Osteoblast (primary cell): ENCODE results near the gene NFIC. TPM values are rescaled to one million over a fixed set of nuclear protein-coding genes. Genes with fewer than 3 reads are reported as not detected.

Source experiments
- DNase-seq: peaks from one replicate; pipeline ENCODE4 v3.0.0; 2011; ENCODE audit warnings: low spot score, mixed read lengths; ENCODE audit not compliant: insufficient read length; ENCODE audit errors: missing footprints
- H2AFZ ChIP-seq: 2 replicates; pipeline ENCODE4 v1.6.0; 2011; ENCODE audit warnings: mild to moderate bottlenecking, low read length
- H3K27ac ChIP-seq: 2 replicates; pipeline ENCODE4 v1.5.1; 2011; ENCODE audit warnings: mild to moderate bottlenecking, low read depth, low read length, moderate library complexity
- H3K27me3 ChIP-seq: 2 replicates; pipeline ENCODE4 v1.6.0; 2012; ENCODE audit warnings: mild to moderate bottlenecking, control low read depth, inconsistent platforms, low read length, moderate library complexity; ENCODE audit not compliant: insufficient read depth
- H3K36me3 ChIP-seq: 2 replicates; pipeline ENCODE4 v1.5.1; 2011; ENCODE audit warnings: mild to moderate bottlenecking, low read length, control low read depth, moderate library complexity; ENCODE audit not compliant: insufficient read depth
- H3K4me1 ChIP-seq: 2 replicates; pipeline ENCODE4 v1.5.1; 2011; ENCODE audit warnings: mild to moderate bottlenecking, low read length, control low read depth, moderate library complexity; ENCODE audit not compliant: insufficient read depth
- H3K4me2 ChIP-seq: 2 replicates; pipeline ENCODE4 v1.6.0; 2011; ENCODE audit warnings: mild to moderate bottlenecking, low read length; ENCODE audit not compliant: insufficient read depth
- H3K4me3 ChIP-seq: fragments of 200-600 bp; sonication (generic); 3 replicates; pipeline ENCODE4 v1.5.1; 2012; ENCODE audit warnings: mild to moderate bottlenecking, low read length, inconsistent platforms; ENCODE audit not compliant: insufficient read depth
- H3K79me2 ChIP-seq: 2 replicates; pipeline ENCODE4 v1.6.0; 2012; ENCODE audit warnings: mild to moderate bottlenecking, low read length, control low read depth, inconsistent platforms; ENCODE audit not compliant: insufficient read depth
- H3K9me3 ChIP-seq: 2 replicates; pipeline ENCODE4 v1.5.1; 2011; ENCODE audit warnings: low read depth, low read length, control low read depth
- H4K20me1 ChIP-seq: 2 replicates; pipeline ENCODE4 v1.6.0; 2012; ENCODE audit warnings: mild to moderate bottlenecking, low read length, control low read depth; ENCODE audit not compliant: insufficient read depth
- total RNA-seq: library from RNA; depleted of rRNA; stranded (reverse); fragments of >200 nt; gene quantifications from 2 replicates; pipeline ENCODE4 v1.2.3, GENCODE V29; 2012
- TF ChIP-seq, protein P1 (sequence below): IDR thresholded peaks from 2 replicates; pipeline ENCODE4 v1.5.1; 2011; ENCODE audit warnings: mild to moderate bottlenecking, low read depth, low read length, moderate library complexity; ENCODE audit errors: extremely low read depth

Gene NFIC
- total RNA-seq, 1 donor: 61.2 TPM

DNA sequence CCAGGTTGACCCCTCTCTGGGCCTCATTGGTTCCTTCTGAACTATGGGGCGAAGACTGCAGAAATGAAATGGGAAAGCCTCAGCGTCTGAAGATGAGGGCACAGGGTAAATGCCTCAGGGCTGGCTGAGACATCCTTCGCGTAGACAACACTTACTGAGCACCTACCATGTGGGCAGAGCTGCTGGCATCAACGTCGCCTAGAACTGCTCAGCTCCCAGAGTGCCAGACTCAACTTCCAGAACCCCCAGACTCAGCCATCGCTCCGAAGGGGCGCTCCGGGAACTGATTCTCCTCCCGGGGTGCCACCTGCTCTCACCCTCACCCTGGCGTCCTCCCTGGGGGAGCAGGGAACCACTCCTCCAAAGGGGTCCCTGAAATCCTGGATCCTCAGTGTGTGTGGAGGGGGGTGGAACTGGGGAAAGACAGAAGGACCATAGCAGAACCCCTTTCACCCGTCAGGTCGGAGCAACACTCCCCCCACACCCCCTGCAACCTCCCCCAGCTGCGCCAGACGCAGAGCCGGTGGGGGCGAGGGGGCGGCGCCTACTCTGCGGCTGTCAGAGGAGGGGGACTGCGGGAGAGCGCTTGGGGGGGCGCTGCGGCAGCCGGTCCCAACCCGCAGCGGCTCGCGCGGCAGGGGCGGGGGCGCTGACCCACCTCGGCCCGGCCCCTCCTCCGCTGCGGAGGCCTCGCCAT is 8.2 kb upstream of the NFIC start:
- H3K4me3 ChIP-seq: peak overlapping the region; percentile 77
- peak overlapping the region; percentile 83 for H3K4me2 ChIP-seq

DNA sequence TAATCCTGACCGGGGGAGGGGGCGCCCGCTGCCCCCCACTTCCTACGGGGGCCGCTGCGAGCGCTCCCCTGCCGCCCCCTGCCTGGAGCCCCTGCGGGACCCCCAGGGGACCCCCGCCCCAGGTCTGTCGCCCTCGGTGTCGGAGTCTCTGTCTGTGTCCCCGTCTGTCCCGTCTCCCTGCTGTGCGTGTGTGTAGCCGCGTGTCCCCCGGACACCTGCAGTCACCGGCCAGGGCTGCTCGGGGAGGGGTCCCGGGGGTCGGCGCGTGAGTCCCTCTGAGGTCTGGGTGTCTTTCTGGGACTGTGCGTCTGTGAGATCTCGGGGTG is 7.7 kb upstream of the NFIC start:
- Histone ChIP-seq H3K27me3 (no peaks in the 10 kb centered on the region), H3K9me3 (no peaks in the 10 kb centered on the region), H3K4me2 (peak overlapping the region; percentile 83), H4K20me1 (peaks cover 17% of the 10 kb centered on the region), H3K27ac (no peak overlapping the region), H3K4me1 (peaks cover 3% of the 10 kb centered on the region), H3K79me2 (peaks cover 31% of the 10 kb centered on the region), H3K4me3 (peak overlapping the region; percentile 77), H2AFZ (peak overlapping the region; percentile 57), H3K36me3 (no peaks in the 10 kb centered on the region)
- peak; percentile 86 for DNase-seq
- TF ChIP-seq, protein P1, sequence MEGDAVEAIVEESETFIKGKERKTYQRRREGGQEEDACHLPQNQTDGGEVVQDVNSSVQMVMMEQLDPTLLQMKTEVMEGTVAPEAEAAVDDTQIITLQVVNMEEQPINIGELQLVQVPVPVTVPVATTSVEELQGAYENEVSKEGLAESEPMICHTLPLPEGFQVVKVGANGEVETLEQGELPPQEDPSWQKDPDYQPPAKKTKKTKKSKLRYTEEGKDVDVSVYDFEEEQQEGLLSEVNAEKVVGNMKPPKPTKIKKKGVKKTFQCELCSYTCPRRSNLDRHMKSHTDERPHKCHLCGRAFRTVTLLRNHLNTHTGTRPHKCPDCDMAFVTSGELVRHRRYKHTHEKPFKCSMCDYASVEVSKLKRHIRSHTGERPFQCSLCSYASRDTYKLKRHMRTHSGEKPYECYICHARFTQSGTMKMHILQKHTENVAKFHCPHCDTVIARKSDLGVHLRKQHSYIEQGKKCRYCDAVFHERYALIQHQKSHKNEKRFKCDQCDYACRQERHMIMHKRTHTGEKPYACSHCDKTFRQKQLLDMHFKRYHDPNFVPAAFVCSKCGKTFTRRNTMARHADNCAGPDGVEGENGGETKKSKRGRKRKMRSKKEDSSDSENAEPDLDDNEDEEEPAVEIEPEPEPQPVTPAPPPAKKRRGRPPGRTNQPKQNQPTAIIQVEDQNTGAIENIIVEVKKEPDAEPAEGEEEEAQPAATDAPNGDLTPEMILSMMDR: no peak

More for the DNA sequence above, 8.2 kb upstream of the NFIC start:
- Histone ChIP-seq H4K20me1 (peaks cover 17% of the 10 kb centered on the region), H3K27ac (no peak overlapping the region), H3K9me3 (no peaks in the 10 kb centered on the region), H3K4me1 (peaks cover 3% of the 10 kb centered on the region), H3K79me2 (peaks cover 26% of the 10 kb centered on the region), H3K36me3 (no peaks in the 10 kb centered on the region), H2AFZ (no peak overlapping the region), H3K27me3 (no peaks in the 10 kb centered on the region)
- TF ChIP-seq, protein P1: no peak
- peak; percentile 79 for DNase-seq

DNA sequence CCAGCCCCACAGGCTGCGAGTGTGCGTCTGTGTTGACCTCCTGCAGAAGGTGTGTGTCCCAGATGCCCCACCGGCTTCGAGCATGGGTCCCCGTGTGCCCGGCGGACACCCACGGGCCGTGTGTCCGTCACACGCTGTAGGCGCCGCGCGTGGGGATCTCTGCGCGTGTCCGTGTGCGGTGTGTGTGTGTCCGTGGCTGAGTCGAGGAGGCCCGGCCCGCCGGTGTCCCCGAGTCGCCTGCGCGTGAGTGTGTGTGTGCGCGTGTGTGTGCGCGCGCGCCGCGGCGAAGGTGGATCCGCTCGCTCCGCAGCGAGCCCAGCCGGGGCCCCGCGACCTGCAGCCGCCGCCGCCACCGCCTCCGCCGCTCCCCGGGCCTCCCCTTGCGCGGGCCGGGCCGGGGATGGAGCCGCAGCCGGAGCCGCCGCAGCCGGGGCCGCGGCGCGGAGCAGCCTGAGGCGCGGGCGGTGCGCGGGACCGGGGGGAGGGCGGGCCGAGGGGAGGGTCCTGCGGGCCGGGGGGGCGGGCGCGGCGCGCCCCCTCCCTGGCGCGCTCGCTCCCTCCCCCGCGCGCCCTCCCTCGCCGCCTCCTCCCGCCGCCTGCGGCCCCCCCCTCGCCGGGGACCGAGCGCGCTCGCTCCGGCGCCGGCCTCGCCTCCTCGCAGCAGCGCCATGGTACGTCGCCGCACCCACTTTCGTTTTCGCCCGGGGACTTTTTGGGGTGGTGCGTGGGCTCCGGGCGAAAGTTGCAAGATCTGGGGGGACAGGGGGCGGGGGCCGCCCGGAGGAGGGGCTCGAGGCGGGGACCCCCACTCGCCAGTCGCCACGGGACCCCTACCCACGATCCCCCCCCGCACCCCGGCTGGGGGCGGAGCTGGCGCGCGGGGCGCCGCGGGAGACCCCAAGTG is 7.1 kb upstream of the NFIC start:
- Histone ChIP-seq H3K36me3 (no peaks in the 10 kb centered on the region), H3K79me2 (peaks cover 35% of the 10 kb centered on the region), H4K20me1 (peaks cover 17% of the 10 kb centered on the region), H3K4me3 (peak overlapping the region; percentile 77), H3K4me2 (peak overlapping the region; percentile 83), H3K9me3 (no peaks in the 10 kb centered on the region), H2AFZ (peak overlapping the region; percentile 57), H3K27ac (no peak overlapping the region), H3K4me1 (peaks cover 3% of the 10 kb centered on the region), H3K27me3 (no peaks in the 10 kb centered on the region)
- DNase-seq: peak; percentile 99
- TF ChIP-seq, protein P1: no peak

DNA sequence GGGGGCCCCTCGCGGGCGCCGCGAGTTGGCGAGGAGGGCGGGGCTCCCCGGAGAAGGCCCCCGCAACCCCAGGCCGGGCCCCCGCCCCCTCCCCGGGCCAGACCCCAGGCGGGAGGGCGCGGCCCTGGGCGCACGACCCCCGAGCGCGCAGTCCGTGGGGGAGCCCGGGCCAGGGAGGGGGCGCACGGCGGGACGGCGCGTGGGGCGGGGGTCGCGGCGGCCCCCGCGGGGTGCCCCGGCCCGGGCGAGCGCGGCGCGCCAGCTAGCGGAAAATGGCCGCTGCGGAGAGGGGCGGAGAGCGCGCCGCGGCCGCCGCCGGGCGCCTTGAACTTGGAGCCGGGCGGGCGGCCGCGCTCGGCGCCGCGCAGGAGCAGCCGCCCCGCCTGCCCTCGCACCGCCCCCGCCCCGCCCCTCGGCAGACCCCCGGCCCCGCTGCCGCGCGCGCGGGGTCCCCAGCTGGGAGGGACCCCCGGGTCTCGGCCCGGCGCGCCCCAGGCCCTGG is 6.4 kb upstream of the NFIC start:
- Histone ChIP-seq H3K36me3 (no peaks in the 10 kb centered on the region), H3K27me3 (no peaks in the 10 kb centered on the region), H3K27ac (no peak overlapping the region), H3K4me1 (peaks cover 3% of the 10 kb centered on the region), H2AFZ (no peak overlapping the region), H4K20me1 (peaks cover 17% of the 10 kb centered on the region), H3K4me3 (peak overlapping the region; percentile 80), H3K9me3 (no peaks in the 10 kb centered on the region), H3K79me2 (peaks cover 41% of the 10 kb centered on the region), H3K4me2 (peak overlapping the region; percentile 93)
- DNase-seq: peak; percentile 99
- TF ChIP-seq, protein P1: no peak
